Caki2 (cell line): ENCODE results near the gene ADH5. TPM values are rescaled to one million over a fixed set of nuclear protein-coding genes. Genes with fewer than 3 reads are reported as not detected.
"Not testable (repeated sequence)": the region's sequence is repeated elsewhere in the genome, so short reads cannot be mapped to it uniquely, and the experiment has no call there.

Source experiments
- DNase-seq: peaks from one replicate; pipeline ENCODE4 v3.0.0-alpha.2; 2015; ENCODE audit warnings: low read depth
- in situ Hi-C: cut with HindIII; loops from 2 replicates; pipeline ENCODE4 v1.10.0; 2016; ENCODE audit warnings: low sequenced_read_pairs, low pct_unique_long_range_greater_than_20kb, mixed read lengths
- total RNA-seq: library from RNA; depleted of rRNA; stranded (reverse); fragments of >200 nt; shearing (Covaris generic); gene quantifications from 2 replicates; pipeline ENCODE4 v1.2.3, GENCODE V29; 2014; ENCODE audit warnings: low replicate concordance

ADH5 gene
- total RNA-seq, 1 experiment from 2014 or later: 206 TPM

GRCh38 chr4:99091216-99091575 is 2.6 kb upstream of the ADH5 start:
- in situ Hi-C loops: no loop called here
- DNase-seq: no peak

DNA sequence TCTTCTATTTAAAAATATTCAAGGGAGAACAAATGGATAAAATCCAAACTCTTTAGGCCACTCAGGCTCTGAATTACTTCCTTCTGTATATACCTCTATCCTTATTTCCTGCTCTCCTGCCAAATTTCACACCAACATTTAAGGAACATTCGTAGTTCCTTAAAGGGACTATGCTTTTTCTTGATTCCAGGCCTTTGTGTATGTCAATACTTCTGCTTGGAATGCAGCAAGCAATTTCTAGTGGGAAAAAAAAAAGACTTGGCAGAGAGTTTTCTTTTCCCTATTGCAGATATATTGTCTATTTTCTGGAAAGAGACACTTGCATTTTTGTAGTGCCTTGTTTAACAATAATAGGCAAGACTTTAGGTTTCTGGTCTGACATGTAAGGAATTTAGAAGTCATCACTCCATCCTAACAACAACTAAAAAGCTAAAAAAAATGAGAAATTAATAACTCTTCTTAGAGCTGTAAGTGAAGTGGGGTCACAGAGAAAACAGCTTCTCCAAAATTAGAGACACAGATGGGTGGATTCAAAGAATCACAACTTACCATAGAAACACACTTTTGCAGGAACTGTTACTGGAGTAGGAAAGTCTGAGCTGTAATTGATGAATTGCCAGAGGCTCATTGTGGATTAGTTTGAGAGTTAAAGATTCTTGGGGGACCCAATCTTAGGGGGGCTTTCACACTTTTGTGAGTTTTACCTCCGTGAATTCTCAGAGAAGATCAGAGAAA is 2.1 kb upstream of the ADH5 start:
- no peak for DNase-seq
- in situ Hi-C loops: no loop called here

GRCh38 chr4:99088023-99088449 is 552 bp downstream of the ADH5 start:
- in situ Hi-C loops: no loop called here

DNA sequence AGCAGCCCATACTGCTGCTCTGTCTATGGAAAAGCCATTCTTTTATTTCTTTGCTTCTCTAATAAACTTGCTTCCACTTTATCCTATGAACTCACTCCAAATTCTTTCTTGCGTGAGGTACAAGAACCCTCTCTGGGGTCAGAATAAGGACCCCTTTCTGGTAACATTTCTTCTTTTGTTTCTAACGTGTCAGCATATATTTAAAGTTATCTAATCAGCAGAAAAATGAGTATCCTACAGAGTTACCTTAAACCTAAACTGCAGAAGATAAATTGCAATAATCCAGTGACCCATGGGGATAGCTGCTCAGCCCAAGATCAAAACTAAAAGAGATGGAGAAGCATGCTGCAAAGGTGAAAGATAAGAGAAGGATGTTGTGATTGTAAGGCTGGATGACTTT is 4.0 kb downstream of the ADH5 start:
- in situ Hi-C loops: no loop called here
- DNase-seq: no peak

More at GRCh38 chr4:99088023-99088449, 552 bp downstream of the ADH5 start:
- peak; percentile 21 for DNase-seq

DNA sequence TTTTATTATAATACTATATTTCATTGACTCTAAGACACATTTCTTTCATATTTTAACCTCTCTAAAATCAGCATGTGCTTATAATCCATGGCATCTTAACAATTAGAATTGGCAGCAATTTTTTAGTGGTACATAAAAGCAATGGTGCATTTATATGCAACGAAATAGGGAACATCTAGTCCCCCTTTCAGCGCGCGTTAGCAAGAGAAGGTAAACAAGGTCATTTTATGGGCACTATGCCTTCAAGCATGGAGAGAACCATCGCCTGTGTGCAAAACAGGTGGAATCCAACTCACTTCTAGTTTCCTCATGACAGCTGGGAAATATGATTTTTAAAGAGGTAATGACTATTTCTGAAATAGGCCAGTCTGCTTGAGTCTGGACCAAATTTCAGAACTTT is 6.4 kb downstream of the ADH5 start:
- in situ Hi-C loops: no loop called here

DNA sequence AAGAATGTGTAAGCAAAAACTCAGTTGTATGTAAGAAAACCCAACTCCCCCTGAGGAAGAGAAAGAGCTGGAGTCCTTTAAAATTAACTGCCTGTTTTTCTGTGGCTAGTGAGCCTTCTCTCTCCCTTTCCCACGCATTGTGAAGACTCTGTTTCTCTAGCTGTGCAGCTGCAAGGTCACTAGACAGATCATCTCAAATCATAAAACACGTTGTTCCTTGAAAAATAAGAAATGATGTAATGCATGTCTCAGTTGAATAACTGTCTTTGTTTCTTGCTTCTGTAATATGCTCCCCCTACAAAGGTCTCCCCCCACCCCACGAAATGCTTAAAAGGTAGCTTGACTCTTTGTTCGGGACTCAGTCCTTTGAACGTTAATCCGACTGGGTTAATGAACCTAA is 7.7 kb downstream of the ADH5 start:
- DNase-seq, in situ Hi-C loops: not testable (repeated sequence)

More for the DNA sequence above, 6.4 kb downstream of the ADH5 start:
- DNase-seq: no peak

- no peak for DNase-seq
- in situ Hi-C loops: no loop called here
These were observed 8.8 kb downstream of the ADH5 start for GRCh38 chr4:99079625-99080295.

- DNase-seq: no peak
- in situ Hi-C loops: no loop called here
These were observed 9.5 kb downstream of the ADH5 start for GRCh38 chr4:99078931-99079624.

- DNase-seq: no peak
- in situ Hi-C loops: no loop called here
These were observed 10.3 kb downstream of the ADH5 start for GRCh38 chr4:99078336-99078735.

- DNase-seq: peak; percentile 55
- in situ Hi-C loops: no loop called here
These were observed 11.4 kb downstream of the ADH5 start for GRCh38 chr4:99077177-99077576.

- in situ Hi-C loops: no loop called here
- DNase-seq: no peak
These were observed 12.2 kb downstream of the ADH5 start for GRCh38 chr4:99076292-99076976.

GRCh38 chr4:99074816-99075215 is 13.8 kb downstream of the ADH5 start:
- in situ Hi-C loops: no loop called here
- no peak for DNase-seq

- in situ Hi-C loops: no loop called here
- no peak for DNase-seq
These were observed 17.4 kb downstream of the ADH5 start for GRCh38 chr4:99071159-99071558.

GRCh38 chr4:99067617-99068016 is 21.0 kb downstream of the ADH5 start:
- DNase-seq: no peak
- in situ Hi-C loops: no loop called here

GRCh38 chr4:99065521-99065920 is 23.1 kb downstream of the ADH5 start:
- DNase-seq, in situ Hi-C loops: not testable (repeated sequence)

DNA sequence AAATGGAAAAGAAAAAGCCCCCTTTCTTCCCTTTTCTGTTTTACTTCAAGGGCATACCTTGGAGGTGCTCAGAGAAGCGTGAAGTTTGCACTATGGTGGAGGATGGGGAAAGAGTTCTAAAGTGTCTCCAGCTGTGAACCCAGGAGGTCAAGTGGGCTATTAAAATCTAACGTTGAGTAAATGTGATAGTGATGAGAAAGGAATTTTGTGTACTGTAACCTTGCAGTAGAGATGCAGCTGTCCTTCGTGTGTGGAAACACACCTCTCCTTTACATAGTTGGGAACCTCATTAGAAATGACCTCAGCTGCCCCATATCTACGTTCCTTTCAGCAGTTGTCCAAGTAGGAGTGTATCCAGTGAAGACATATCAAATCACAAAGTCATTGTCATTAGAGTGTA is 26.5 kb downstream of the ADH5 start:
- DNase-seq: peak; percentile 76
- in situ Hi-C loops: no loop called here

DNA sequence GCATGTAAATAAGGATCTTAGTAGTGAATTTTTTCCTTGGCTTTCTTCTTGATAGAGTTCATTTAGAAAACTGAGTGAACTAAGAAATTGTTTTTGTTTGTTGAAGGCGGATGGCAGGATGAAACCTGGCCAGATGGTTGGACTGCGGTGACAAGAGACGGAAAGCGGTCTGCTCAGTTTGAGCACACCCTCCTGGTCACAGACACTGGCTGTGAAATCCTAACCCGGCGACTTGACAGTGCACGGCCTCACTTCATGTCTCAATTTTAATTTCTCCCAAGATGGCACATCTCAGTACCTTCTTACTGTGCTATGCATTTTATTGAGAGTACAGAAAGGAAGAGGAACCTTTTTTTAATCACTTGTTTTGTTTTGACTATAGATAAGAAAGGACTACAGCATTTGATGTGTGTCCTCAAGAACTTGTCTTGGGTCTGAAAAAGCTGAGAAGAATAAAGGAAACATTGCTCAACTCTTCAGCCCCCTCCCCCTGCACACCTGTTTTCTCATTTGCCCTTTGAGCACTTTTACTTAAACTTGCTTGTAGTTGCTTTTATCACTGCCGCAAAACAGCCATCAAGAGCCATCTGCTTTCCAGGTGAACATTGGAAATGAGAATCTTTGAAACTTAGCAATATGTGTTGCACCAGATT is 27.4 kb downstream of the ADH5 start:
- DNase-seq: no peak
- in situ Hi-C loops: no loop called here

- no peak for DNase-seq
- in situ Hi-C loops: no loop called here
These were observed 29.0 kb downstream of the ADH5 start for GRCh38 chr4:99059550-99059949.
